ENCODE results near the gene C1QL2. TPM values are rescaled to one million over a fixed set of nuclear protein-coding genes. Genes with fewer than 3 reads are reported as not detected.

The C1QL2 gene
- not detected for polyA plus RNA-seq

GRCh38 chr2:119158563-119159347 is at the start of gene C1QL2:
C1QL2 (minus strand) TSS chr2:119158751; CDS start chr2:119158269, 482 bp downstream.
- H3K36me3 Mint-ChIP-seq, result no peaks in the 10 kb centered on the region
- no peaks in the 10 kb centered on the region for H3K4me1 Mint-ChIP-seq
- no peaks in the 10 kb centered on the region for H3K9me3 Mint-ChIP-seq
- peaks cover 11 to 25% (median 16%) of the 10 kb centered on the region in 3 donors for H3K27me3 Mint-ChIP-seq (ENCODE audit: low read depth in 3 of 3)
- H3K27ac Mint-ChIP-seq, result no peak within 1 kb of the TSS
- H3K4me3 Mint-ChIP-seq, result no peak within 1 kb of the TSS
- no peak for DNase-seq

- Mint-ChIP-seq H3K4me1 (peaks cover 0 to 3% of the 10 kb centered on the region in 2 donors), H3K27ac (no peak overlapping the region), H3K4me3 (no peak overlapping the region), H3K9me3 (no peaks in the 10 kb centered on the region), H3K36me3 (no peaks in the 10 kb centered on the region), H3K27me3 (ENCODE audit: low read depth in 3 of 3) (peaks cover 0 to 7% (median 6%) of the 10 kb centered on the region in 3 donors)
- DNase-seq, result no peak
These were observed 48.9 kb upstream of the C1QL2 start for GRCh38 chr2:119207447-119207846.

GRCh38 chr2:119206201-119206600 is 47.6 kb upstream of the C1QL2 start:
- Mint-ChIP-seq H3K27ac (no peak overlapping the region), H3K27me3 (ENCODE audit: low read depth in 3 of 3) (peaks cover 0 to 7% (median 3%) of the 10 kb centered on the region in 3 donors), H3K4me3 (no peak overlapping the region), H3K4me1 (peaks cover 0 to 3% of the 10 kb centered on the region in 2 donors), H3K36me3 (no peaks in the 10 kb centered on the region), H3K9me3 (no peaks in the 10 kb centered on the region)
- no peak for DNase-seq

GRCh38 chr2:119205001-119205706 is 46.6 kb upstream of the C1QL2 start:
- no peak for DNase-seq
- Mint-ChIP-seq H3K27me3 (ENCODE audit: low read depth in 3 of 3) (peaks cover 0 to 11% (median 5%) of the 10 kb centered on the region in 3 donors), H3K4me1 (peaks cover 0 to 3% of the 10 kb centered on the region in 2 donors), H3K4me3 (no peak overlapping the region), H3K36me3 (no peaks in the 10 kb centered on the region), H3K27ac (no peak overlapping the region), H3K9me3 (no peaks in the 10 kb centered on the region)

GRCh38 chr2:119204525-119204924 is 46.0 kb upstream of the C1QL2 start:
- Mint-ChIP-seq H3K9me3 (no peaks in the 10 kb centered on the region), H3K27me3 (ENCODE audit: low read depth in 3 of 3) (peaks cover 0 to 8% (median 5%) of the 10 kb centered on the region in 3 donors), H3K4me1 (peaks cover 0 to 3% of the 10 kb centered on the region in 2 donors), H3K36me3 (no peaks in the 10 kb centered on the region), H3K4me3 (no peak overlapping the region), H3K27ac (no peak overlapping the region)
- DNase-seq, result no peak

GRCh38 chr2:119202610-119203310 is 44.2 kb upstream of the C1QL2 start:
- peaks cover 0 to 3% of the 10 kb centered on the region in 2 donors for H3K4me1 Mint-ChIP-seq
- H3K4me3 Mint-ChIP-seq, result no peak overlapping the region
- H3K27ac Mint-ChIP-seq, result no peak overlapping the region

GRCh38 chr2:119201815-119202214 is 43.3 kb upstream of the C1QL2 start:
- Mint-ChIP-seq H3K4me1 (peaks cover 0 to 3% of the 10 kb centered on the region in 2 donors), H3K27me3 (ENCODE audit: low read depth in 3 of 3) (peaks cover 0 to 11% (median 6%) of the 10 kb centered on the region in 3 donors), H3K27ac (no peak overlapping the region), H3K9me3 (no peaks in the 10 kb centered on the region), H3K4me3 (no peak overlapping the region), H3K36me3 (no peaks in the 10 kb centered on the region)
- DNase-seq, result no peak

More at GRCh38 chr2:119202610-119203310, 44.2 kb upstream of the C1QL2 start:
- H3K36me3 Mint-ChIP-seq, result no peaks in the 10 kb centered on the region
- no peaks in the 10 kb centered on the region for H3K9me3 Mint-ChIP-seq
- no peak for DNase-seq
- H3K27me3 Mint-ChIP-seq (ENCODE audit: low read depth in 3 of 3), result peaks cover 0 to 6% (median 5%) of the 10 kb centered on the region in 3 donors

- Mint-ChIP-seq H3K9me3 (no peaks in the 10 kb centered on the region), H3K27me3 (ENCODE audit: low read depth in 3 of 3) (peaks cover 2 to 13% (median 12%) of the 10 kb centered on the region in 3 donors), H3K4me3 (no peak overlapping the region), H3K36me3 (no peaks in the 10 kb centered on the region), H3K27ac (no peak overlapping the region), H3K4me1 (peaks cover 0 to 3% of the 10 kb centered on the region in 2 donors)
- no peak for DNase-seq
These were observed 39.8 kb upstream of the C1QL2 start for GRCh38 chr2:119198240-119198840.

GRCh38 chr2:119197529-119198239 is 39.1 kb upstream of the C1QL2 start:
- DNase-seq, result no peak
- Mint-ChIP-seq H3K27me3 (ENCODE audit: low read depth in 3 of 3) (peaks cover 2 to 13% (median 12%) of the 10 kb centered on the region in 3 donors), H3K4me1 (peaks cover 0 to under 1% of the 10 kb centered on the region in 2 donors), H3K9me3 (no peaks in the 10 kb centered on the region), H3K27ac (no peak overlapping the region), H3K4me3 (no peak overlapping the region), H3K36me3 (no peaks in the 10 kb centered on the region)

- no peaks in the 10 kb centered on the region for H3K4me1 Mint-ChIP-seq
- no peak for DNase-seq
These were observed 38.5 kb upstream of the C1QL2 start for GRCh38 chr2:119197126-119197405.

GRCh38 chr2:119196301-119197125 is 38.0 kb upstream of the C1QL2 start:
- H3K27me3 Mint-ChIP-seq (ENCODE audit: low read depth in 3 of 3), result peaks cover 2 to 17% (median 13%) of the 10 kb centered on the region in 3 donors

More at GRCh38 chr2:119197126-119197405, 38.5 kb upstream of the C1QL2 start:
- Mint-ChIP-seq H3K27me3 (ENCODE audit: low read depth in 3 of 3) (peaks cover 2 to 13% (median 13%) of the 10 kb centered on the region in 3 donors), H3K27ac (no peak overlapping the region), H3K4me3 (no peak overlapping the region), H3K36me3 (no peaks in the 10 kb centered on the region), H3K9me3 (no peaks in the 10 kb centered on the region)

GRCh38 chr2:119195887-119196286 is 37.3 kb upstream of the C1QL2 start:
- Mint-ChIP-seq H3K4me3 (no peak overlapping the region), H3K4me1 (no peaks in the 10 kb centered on the region), H3K36me3 (no peaks in the 10 kb centered on the region), H3K9me3 (no peaks in the 10 kb centered on the region), H3K27me3 (ENCODE audit: low read depth in 3 of 3) (peaks cover 2 to 17% (median 13%) of the 10 kb centered on the region in 3 donors), H3K27ac (no peak overlapping the region)
- no peak for DNase-seq

More at GRCh38 chr2:119196301-119197125, 38.0 kb upstream of the C1QL2 start:
- Mint-ChIP-seq H3K4me3 (no peak overlapping the region), H3K36me3 (no peaks in the 10 kb centered on the region), H3K27ac (peak overlapping the region in 1 of 6 donors; percentile 58), H3K4me1 (no peaks in the 10 kb centered on the region), H3K9me3 (no peaks in the 10 kb centered on the region)
- no peak for DNase-seq
